Lower leg skin (tissue), 4 donors: ENCODE results near the gene PARP14. TPM values are rescaled to one million over a fixed set of nuclear protein-coding genes. Genes with fewer than 3 reads are reported as not detected.

Source experiments
- DNase-seq, 2 donors: peaks; one replicate each; pipeline ENCODE4 v3.0.0-alpha.2; 2019; ENCODE audit warnings: low spot score in 2 of 2
- H3K4me3 ChIP-seq: fragments of 200-600 bp; sonication (generic); 2 replicates; pipeline ENCODE4 v1.5.1; 2017; ENCODE audit warnings: mild to moderate bottlenecking, low read depth; ENCODE audit not compliant: poor library complexity, severe bottlenecking
- POLR2A ChIP-seq, 2 donors: fragments of 450-650 bp; IDR thresholded peaks; one replicate each; pipeline ENCODE4 v1.6.1; 2016 to 2017; ENCODE audit warnings: antibody characterized with exemption in 2 of 2, mild to moderate bottlenecking in 1 of 2, moderate library complexity in 1 of 2
- WGBS, 2 donors: methylation state at CpG; one replicate each; pipeline ENCODE4 v1.1.5; 2018; 5-methylcytosine and 5-hydroxymethylcytosine counted together
- intact Hi-C: fragments of 100-400 bp; cut with DNase I; formaldehyde crosslinking; loops from one replicate; pipeline ENCODE4 v1.15.0; 2023; ENCODE audit warnings: low total_unique reads
- total RNA-seq, 4 donors: library from RNA; depleted of rRNA; stranded (reverse); fragments of >200 nt; gene quantifications; one replicate each; pipeline ENCODE4 v1.1.0, GENCODE V29; 2016
- TF ChIP-seq, protein P1 (sequence below), 3 donors: fragments of 450-650 bp; IDR thresholded peaks; one replicate each; pipeline ENCODE4 v1.5.1; 2016; ENCODE audit warnings: antibody characterized with exemption in 3 of 3, mild to moderate bottlenecking in 3 of 3, moderate library complexity in 2 of 3

PARP14 gene, protein sequence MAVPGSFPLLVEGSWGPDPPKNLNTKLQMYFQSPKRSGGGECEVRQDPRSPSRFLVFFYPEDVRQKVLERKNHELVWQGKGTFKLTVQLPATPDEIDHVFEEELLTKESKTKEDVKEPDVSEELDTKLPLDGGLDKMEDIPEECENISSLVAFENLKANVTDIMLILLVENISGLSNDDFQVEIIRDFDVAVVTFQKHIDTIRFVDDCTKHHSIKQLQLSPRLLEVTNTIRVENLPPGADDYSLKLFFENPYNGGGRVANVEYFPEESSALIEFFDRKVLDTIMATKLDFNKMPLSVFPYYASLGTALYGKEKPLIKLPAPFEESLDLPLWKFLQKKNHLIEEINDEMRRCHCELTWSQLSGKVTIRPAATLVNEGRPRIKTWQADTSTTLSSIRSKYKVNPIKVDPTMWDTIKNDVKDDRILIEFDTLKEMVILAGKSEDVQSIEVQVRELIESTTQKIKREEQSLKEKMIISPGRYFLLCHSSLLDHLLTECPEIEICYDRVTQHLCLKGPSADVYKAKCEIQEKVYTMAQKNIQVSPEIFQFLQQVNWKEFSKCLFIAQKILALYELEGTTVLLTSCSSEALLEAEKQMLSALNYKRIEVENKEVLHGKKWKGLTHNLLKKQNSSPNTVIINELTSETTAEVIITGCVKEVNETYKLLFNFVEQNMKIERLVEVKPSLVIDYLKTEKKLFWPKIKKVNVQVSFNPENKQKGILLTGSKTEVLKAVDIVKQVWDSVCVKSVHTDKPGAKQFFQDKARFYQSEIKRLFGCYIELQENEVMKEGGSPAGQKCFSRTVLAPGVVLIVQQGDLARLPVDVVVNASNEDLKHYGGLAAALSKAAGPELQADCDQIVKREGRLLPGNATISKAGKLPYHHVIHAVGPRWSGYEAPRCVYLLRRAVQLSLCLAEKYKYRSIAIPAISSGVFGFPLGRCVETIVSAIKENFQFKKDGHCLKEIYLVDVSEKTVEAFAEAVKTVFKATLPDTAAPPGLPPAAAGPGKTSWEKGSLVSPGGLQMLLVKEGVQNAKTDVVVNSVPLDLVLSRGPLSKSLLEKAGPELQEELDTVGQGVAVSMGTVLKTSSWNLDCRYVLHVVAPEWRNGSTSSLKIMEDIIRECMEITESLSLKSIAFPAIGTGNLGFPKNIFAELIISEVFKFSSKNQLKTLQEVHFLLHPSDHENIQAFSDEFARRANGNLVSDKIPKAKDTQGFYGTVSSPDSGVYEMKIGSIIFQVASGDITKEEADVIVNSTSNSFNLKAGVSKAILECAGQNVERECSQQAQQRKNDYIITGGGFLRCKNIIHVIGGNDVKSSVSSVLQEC (N-terminal part only)
- 10 to 100 TPM in 2 of 4 donors, 1 to 10 TPM in 2; 4.9 to 14.5 (median 9.4) TPM for total RNA-seq

DNA sequence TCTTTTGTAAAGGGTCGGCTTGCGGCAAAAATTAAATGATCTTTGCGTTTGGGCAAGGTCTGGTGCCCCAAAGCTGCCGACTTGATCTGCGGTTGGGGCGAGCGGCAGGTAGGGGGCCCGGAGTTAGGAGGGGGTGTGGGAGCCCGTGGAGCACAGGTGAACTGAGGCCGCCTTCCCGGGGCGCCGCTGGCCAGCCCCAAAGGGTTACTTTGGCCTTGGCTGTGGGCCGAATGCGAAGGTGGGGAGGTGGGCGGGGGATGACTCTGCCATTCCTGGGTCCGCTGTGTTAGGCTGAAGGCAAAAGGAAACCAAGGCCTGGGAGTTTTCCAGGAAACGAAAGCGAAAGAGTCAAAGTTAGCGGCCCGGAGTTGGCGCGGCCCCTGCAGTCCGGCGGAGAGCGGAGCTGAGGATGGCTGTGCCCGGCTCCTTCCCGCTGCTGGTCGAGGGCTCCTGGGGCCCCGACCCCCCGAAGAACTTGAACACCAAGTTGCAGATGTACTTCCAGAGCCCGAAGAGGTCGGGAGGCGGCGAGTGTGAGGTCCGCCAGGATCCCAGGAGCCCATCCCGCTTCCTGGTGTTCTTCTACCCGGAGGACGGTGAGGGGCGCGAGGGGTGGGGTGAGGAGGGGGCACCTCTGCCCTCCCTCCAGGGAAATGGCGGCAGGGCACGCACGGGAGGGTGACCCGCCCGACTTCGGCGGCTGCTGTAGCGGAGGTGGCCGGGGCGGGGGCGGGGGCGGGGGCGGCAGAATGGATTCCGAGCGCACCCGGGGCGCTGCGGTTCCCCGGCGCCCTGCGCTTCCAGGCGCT is at the start of gene PARP14:
Gene PARP14 (plus strand): TSS at position 365 of the 809 bp plus-strand sequence. CDS start 45 bp downstream, at position 410.
- WGBS, 2 donors: 0 to 1% methylated on average over 33 to 57 of the region's 63 CpGs
- TF ChIP-seq, protein P1, sequence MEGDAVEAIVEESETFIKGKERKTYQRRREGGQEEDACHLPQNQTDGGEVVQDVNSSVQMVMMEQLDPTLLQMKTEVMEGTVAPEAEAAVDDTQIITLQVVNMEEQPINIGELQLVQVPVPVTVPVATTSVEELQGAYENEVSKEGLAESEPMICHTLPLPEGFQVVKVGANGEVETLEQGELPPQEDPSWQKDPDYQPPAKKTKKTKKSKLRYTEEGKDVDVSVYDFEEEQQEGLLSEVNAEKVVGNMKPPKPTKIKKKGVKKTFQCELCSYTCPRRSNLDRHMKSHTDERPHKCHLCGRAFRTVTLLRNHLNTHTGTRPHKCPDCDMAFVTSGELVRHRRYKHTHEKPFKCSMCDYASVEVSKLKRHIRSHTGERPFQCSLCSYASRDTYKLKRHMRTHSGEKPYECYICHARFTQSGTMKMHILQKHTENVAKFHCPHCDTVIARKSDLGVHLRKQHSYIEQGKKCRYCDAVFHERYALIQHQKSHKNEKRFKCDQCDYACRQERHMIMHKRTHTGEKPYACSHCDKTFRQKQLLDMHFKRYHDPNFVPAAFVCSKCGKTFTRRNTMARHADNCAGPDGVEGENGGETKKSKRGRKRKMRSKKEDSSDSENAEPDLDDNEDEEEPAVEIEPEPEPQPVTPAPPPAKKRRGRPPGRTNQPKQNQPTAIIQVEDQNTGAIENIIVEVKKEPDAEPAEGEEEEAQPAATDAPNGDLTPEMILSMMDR (IDR thresholded peaks at IDR 0.05): no peak
- TF ChIP-seq POLR2A (IDR thresholded peaks at IDR 0.05): no peak
- peak; percentile 51 to 93 for DNase-seq
- H3K4me3 ChIP-seq: peak within 1 kb of the TSS; percentile 88
- intact Hi-C loops: loop anchor here (10.0 kb wide), 1 partner anchor 276 kb away; no protein-coding TSS in a partner anchor

DNA sequence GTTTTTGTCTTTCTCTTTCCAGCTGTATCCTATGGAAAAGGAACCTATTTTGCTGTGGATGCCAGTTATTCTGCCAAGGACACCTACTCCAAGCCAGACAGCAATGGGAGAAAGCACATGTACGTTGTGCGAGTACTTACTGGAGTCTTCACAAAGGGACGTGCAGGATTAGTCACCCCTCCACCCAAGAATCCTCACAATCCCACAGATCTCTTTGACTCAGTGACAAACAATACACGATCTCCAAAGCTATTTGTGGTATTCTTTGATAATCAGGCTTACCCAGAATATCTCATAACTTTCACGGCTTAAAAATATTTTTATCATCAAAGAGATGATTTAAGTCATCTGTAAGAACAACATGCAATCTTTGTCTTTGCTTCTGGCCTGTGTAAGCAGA is 44.9 kb upstream of the PARP14 start:
- no peak for TF ChIP-seq POLR2A (IDR thresholded peaks at IDR 0.05)
- TF ChIP-seq, protein P1 (IDR thresholded peaks at IDR 0.05): no peak
- no peak overlapping the region for H3K4me3 ChIP-seq
- DNase-seq: no peak
- WGBS, 2 donors: 47 to 53% methylated on average over 5 of the region's 5 CpGs
- intact Hi-C loops: no loop called here

DNA sequence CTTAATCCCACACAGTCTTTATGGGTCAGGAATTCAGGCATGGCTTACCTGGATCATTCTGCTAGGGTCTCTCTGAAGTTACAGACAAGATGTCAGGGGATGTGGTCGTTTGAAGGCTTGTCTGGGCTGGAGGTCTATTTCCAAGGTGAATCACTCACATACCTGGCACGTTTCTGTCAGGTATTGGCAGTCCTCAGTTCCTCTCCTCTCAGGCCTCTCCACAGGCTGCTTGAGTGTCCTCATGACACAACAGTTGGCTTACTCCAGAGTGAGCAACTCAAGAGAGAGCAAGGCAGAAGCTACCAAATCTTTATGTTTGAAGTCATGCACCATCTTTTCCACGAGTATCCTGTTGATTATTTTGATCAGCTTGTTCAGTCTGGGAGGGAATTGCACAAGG is 43.9 kb upstream of the PARP14 start:
- intact Hi-C loops: no loop called here
- 42 to 45% methylated on average over 3 of the region's 3 CpGs for WGBS, 2 donors
- no peak for TF ChIP-seq POLR2A (IDR thresholded peaks at IDR 0.05)
- TF ChIP-seq, protein P1 (IDR thresholded peaks at IDR 0.05): no peak
- DNase-seq: no peak
- no peak overlapping the region for H3K4me3 ChIP-seq

DNA sequence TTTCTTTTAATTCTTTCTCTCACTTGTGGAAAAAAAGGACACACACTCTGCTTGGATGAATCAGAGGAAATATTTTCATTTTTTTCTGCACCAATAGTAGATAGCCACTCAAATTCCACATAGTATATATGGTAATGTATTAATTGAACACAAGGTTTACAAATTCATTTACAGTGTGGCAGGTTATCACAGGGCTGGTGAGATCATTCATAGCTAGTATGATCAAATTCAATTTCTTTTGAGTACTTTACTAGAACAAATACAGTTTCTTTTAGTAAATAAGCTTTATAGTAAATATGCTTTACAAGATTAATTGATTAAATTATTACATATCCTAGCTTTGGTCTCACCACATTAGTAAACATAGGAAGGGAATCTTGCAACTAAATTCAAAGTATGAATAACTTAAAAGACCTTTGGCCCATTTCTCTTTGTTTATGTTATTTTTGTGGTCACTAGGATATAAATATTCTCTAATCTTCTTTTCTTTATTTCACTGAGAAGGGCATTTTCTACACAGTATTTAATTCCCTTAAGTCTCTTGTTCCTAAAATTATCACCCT is 40.1 kb upstream of the PARP14 start:
- no peak for TF ChIP-seq POLR2A (IDR thresholded peaks at IDR 0.05)
- TF ChIP-seq, protein P1 (IDR thresholded peaks at IDR 0.05): no peak
- intact Hi-C loops: no loop called here
- no peak for DNase-seq

More for the DNA sequence above, 40.1 kb upstream of the PARP14 start:
- no peak overlapping the region for H3K4me3 ChIP-seq
